HepG2 (cell line): ENCODE data around the gene CEBPB. TPM values are rescaled to one million over a fixed set of nuclear protein-coding genes. Genes with fewer than 3 reads are reported as not detected.

Source experiments
- DRAP1 ChIP-seq: IDR thresholded peaks from 2 replicates; pipeline ENCODE4 v1.6.1; 2016; ENCODE audit warnings: missing genetic modification reagents, missing compliant biosample characterization
- ETV5 ChIP-seq: IDR thresholded peaks from 2 replicates; pipeline ENCODE4 v1.6.1; 2018; ENCODE audit warnings: missing biosample characterization, missing genetic modification reagents, inconsistent platforms, borderline replicate concordance
- HCFC1 ChIP-seq: fragments of 150-350 bp; IDR thresholded peaks from 2 replicates; pipeline ENCODE4 v1.6.1; 2014; ENCODE audit warnings: low read depth, low read length
- HDAC2 ChIP-seq: sonication (generic); formaldehyde crosslinking; IDR thresholded peaks from 2 replicates; pipeline ENCODE4 v1.4.0; 2020; ENCODE audit warnings: missing genetic modification reagents
- HOXA5 ChIP-seq: sonication (generic); formaldehyde crosslinking; IDR thresholded peaks from 2 replicates; pipeline ENCODE4 v1.4.0; 2020; ENCODE audit warnings: missing genetic modification reagents
- MAFK ChIP-seq, 2 experiments: IDR thresholded peaks in 1 of 2; conservative IDR thresholded peaks in 1 of 2; 2 replicates each; pipeline ENCODE4 v1.6.1; 2011; ENCODE audit warnings: improper control_type of control experiment in 2 of 2, low read length in 2 of 2
- NBN ChIP-seq: fragments of 450-650 bp; conservative IDR thresholded peaks from 2 replicates; pipeline ENCODE4 v1.6.1; 2017
- NFIC ChIP-seq: IDR thresholded peaks from 2 replicates; pipeline ENCODE4 v1.6.1; 2012; ENCODE audit warnings: mild to moderate bottlenecking, low read length, inconsistent platforms
- NR1H2 ChIP-seq: sonication (generic); formaldehyde crosslinking; IDR thresholded peaks from 2 replicates; pipeline ENCODE4 v1.8.1; 2022; ENCODE audit warnings: low read depth, missing genetic modification reagents, borderline replicate concordance
- ONECUT2 ChIP-seq: sonication (generic); formaldehyde crosslinking; IDR thresholded peaks from 2 replicates; pipeline ENCODE4 v1.4.0; 2020; ENCODE audit warnings: missing genetic modification reagents
- PAX8 ChIP-seq: sonication (generic); formaldehyde crosslinking; IDR thresholded peaks from 2 replicates; pipeline ENCODE4 v1.8.0; 2022; ENCODE audit warnings: mild to moderate bottlenecking, missing genetic modification reagents, borderline replicate concordance
- PHF8 ChIP-seq: sonication (generic); formaldehyde crosslinking; IDR thresholded peaks from 2 replicates; pipeline ENCODE4 v1.5.0; 2020; ENCODE audit warnings: missing genetic modification reagents
- REST ChIP-seq, 2 experiments: IDR thresholded peaks; 2 replicates each; pipeline ENCODE4 v1.6.1; 2011 to 2012; ENCODE audit warnings: low read length in 2 of 2, borderline replicate concordance in 1 of 2, low read depth in 1 of 2, mild to moderate bottlenecking in 1 of 2, moderate library complexity in 1 of 2
- RXRA ChIP-seq: sonication (generic); formaldehyde crosslinking; IDR thresholded peaks from 2 replicates; pipeline ENCODE4 v1.5.1; 2020; ENCODE audit warnings: missing genetic modification reagents
- SIX4 ChIP-seq: sonication (generic); formaldehyde crosslinking; IDR thresholded peaks from 2 replicates; pipeline ENCODE4 v1.4.0; 2020; ENCODE audit warnings: missing genetic modification reagents
- SMC3 ChIP-seq: IDR thresholded peaks from 2 replicates; pipeline ENCODE4 v1.6.1; 2011; ENCODE audit warnings: low read length, improper control_type of control experiment
- THAP11 ChIP-seq: IDR thresholded peaks from 2 replicates; pipeline ENCODE4 v1.6.1; 2016; ENCODE audit warnings: missing biosample characterization, missing genetic modification reagents
- TRIM22 ChIP-seq: fragments of 450-650 bp; IDR thresholded peaks from 2 replicates; pipeline ENCODE4 v1.6.1; 2017
- ZFP36L2 ChIP-seq: sonication (generic); formaldehyde crosslinking; IDR thresholded peaks from 2 replicates; pipeline ENCODE4 v1.4.0; 2020; ENCODE audit warnings: missing genetic modification reagents
- ZIK1 ChIP-seq: sonication (generic); formaldehyde crosslinking; IDR thresholded peaks from 2 replicates; pipeline ENCODE4 v1.5.0; 2020; ENCODE audit warnings: mild to moderate bottlenecking, low read depth, missing genetic modification reagents, borderline replicate concordance
- ZNF20 ChIP-seq: sonication (generic); formaldehyde crosslinking; IDR thresholded peaks from 2 replicates; pipeline ENCODE4 v1.4.0; 2020; ENCODE audit warnings: mild to moderate bottlenecking, moderate library complexity, missing genetic modification reagents
- ZNF331 ChIP-seq: sonication (generic); formaldehyde crosslinking; IDR thresholded peaks from 2 replicates; pipeline ENCODE4 v1.4.0; 2020; ENCODE audit warnings: missing genetic modification reagents
- ZNF556 ChIP-seq: sonication (generic); formaldehyde crosslinking; IDR thresholded peaks from 2 replicates; pipeline ENCODE4 v1.4.0; 2020; ENCODE audit warnings: mild to moderate bottlenecking, missing genetic modification reagents, borderline replicate concordance
- ZNF558 ChIP-seq: sonication (generic); formaldehyde crosslinking; IDR thresholded peaks from 2 replicates; pipeline ENCODE4 v1.9.0; 2022; ENCODE audit warnings: mild to moderate bottlenecking, missing genetic modification reagents, borderline replicate concordance
- ZNF616 ChIP-seq: sonication (generic); formaldehyde crosslinking; IDR thresholded peaks from 2 replicates; pipeline ENCODE4 v1.5.0; 2020; ENCODE audit warnings: low read depth, mild to moderate bottlenecking, missing genetic modification reagents
- polyA plus RNA-seq, 8 experiments: library from polyadenylated mRNA; depleted of rRNA in 3 of 8; stranded (reverse) in 7 of 8; unstranded in 1 of 8; fragments of >200 nt; fragmentation: Illumina TruSeq in 4 of 8; extraction: Trizol in 4 of 8; gene quantifications; 2 replicates each; pipeline versions ENCODE4 v1.2.1 to v1.2.3, GENCODE V29; 2011 to 2016; ENCODE audit warnings: low read depth in 4 of 8, missing spikeins in 1 of 8, mixed read lengths in 1 of 8; ENCODE audit not compliant: insufficient read depth in 1 of 8
- total RNA-seq, 5 experiments: library from RNA; depleted of rRNA; stranded (reverse); fragments of >200 nt; fragmentation: Illumina TruSeq; extraction: Trizol; gene quantifications; 2 replicates each; pipeline ENCODE4 v1.2.3, GENCODE V29; 2016; ENCODE audit warnings: low read depth in 1 of 5

CEBPB gene
- total and polyA plus RNA-seq, 2 of the 13 experiments (the other 11 are each of a cell fraction or from before 2014, with no cell fraction given): 18.5 to 28.2 TPM

- TF ChIP-seq ZIK1 (CRISPR knock-in tag) (no peak), NBN (no peak), SIX4 (CRISPR knock-in tag) (peak; percentile 59; the same call in 1 of the 2 replicates), REST (IDR thresholded peaks at IDR 0.05; ENCODE audit: borderline replicate concordance in 1 of 2, low read depth in 1 of 2, low read length in 2 of 2) (peak in 1 of 2 experiments; percentile 62; a peak in 2 of 4 replicates), THAP11 (CRISPR knock-in tag) (peak; percentile 86), SMC3 (peak; percentile 43; the same call in 1 of the 2 replicates), MAFK (conservative IDR thresholded peaks at IDR 0.05 in 1 of 2, IDR thresholded peaks at IDR 0.05 in 1 of 2; ENCODE audit: low read length in 2 of 2) (peak; percentile 36 to 46), TRIM22 (no peak), HOXA5 (peak; percentile 96; the same call in 1 of the 2 replicates), ETV5 (peak; percentile 67), ZNF556 (CRISPR knock-in tag) (peak; percentile 96; the same call in 1 of the 2 replicates), NR1H2 (CRISPR knock-in tag) (peak; percentile 95; the same call in 1 of the 2 replicates), RXRA (CRISPR knock-in tag) (peak; percentile 99), PAX8 (CRISPR knock-in tag) (no peak), ZNF331 (peak; percentile 99), PHF8 (CRISPR knock-in tag) (peak; percentile 75), ZNF616 (CRISPR knock-in tag) (peak; percentile 72; the same call in 1 of the 2 replicates), HDAC2 (peak; percentile 99), ONECUT2 (CRISPR knock-in tag) (no peak), ZFP36L2 (CRISPR knock-in tag) (peak; percentile 20; the same call in 1 of the 2 replicates), NFIC (no peak; the same call in 1 of the 2 replicates), HCFC1 (no peak), ZNF558 (peak; percentile 34; the same call in 1 of the 2 replicates), DRAP1 (peak; percentile 73; the same call in 1 of the 2 replicates), ZNF20 (no peak)
Measured at GRCh38 chr20:50188879-50189680, 1.6 kb upstream of the CEBPB start (continued).
